Adipose tissue (tissue), 3 donors: Measurements from ENCODE around the gene APOE. TPM values are rescaled to one million over a fixed set of nuclear protein-coding genes. Genes with fewer than 3 reads are reported as not detected.

ENCODE experiments used
- H3K27ac ChIP-seq: one replicate; pipeline ENCODE4 v1.5.1; 2013; ENCODE audit warnings: low read depth, low read length
- WGBS, 3 donors: extraction: QIAGEN DNeasy Blood & Tissue Kit; methylation state at CpG; one replicate each; pipeline ENCODE4 v1.1.7; 2013; 5-methylcytosine and 5-hydroxymethylcytosine counted together
- polyA plus RNA-seq, 3 donors: library from polyadenylated mRNA; stranded (reverse); fragments of 200-250 nt; gene quantifications; one replicate each; pipeline ENCODE4 v1.2.3, GENCODE V29; 2013
- donor health status: healthy with polysubstance abuse.
- donor health status: Bipolar disorder and iron deficiency.
- donor health status: healthy.

Gene APOE
- polyA plus RNA-seq, 3 donors: 118 to 1,060 (median 448) TPM

- H3K27ac ChIP-seq: no peak overlapping the region
- WGBS, 3 donors: 58 to 94% (median 70%) methylated on average over 4 to 5 of the region's 5 CpGs
Observed at GRCh38 chr19:44939668-44940067, 34.1 kb downstream of the APOE start.

DNA sequence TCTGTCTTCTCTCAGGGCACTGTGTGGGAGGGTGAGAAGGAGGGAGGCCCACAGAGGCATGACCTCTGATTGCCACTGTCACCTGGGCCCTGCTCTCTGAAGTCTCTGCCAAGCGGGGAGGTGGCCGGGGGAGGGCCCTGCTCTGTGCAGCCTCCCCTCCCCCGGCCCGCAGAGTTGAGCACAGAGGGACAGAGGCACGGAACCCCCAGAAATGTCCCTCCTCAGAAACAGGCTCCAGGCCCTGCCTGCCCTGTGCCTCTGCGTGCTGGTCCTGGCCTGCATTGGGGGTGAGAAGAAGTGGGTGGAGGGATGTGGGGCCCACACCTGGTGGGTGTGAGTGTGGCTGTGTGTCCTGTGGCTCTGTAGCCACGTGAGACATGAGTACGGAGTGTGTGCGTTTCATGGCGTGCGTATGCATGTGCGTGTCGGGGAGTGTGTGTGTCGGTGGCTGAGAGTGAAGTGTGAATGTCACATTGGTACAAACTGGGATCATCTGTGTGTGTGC is 36.5 kb downstream of the APOE start, which contains the start of gene APOC4:
APOC4 (plus strand) TSS at position 171 of the 505 bp plus-strand sequence; CDS start at position 212, 41 bp downstream.
- WGBS, 3 donors: 86 to 91% (median 89%) methylated on average over 14 of the region's 14 CpGs
- no peak within 1 kb of the TSS for H3K27ac ChIP-seq

DNA sequence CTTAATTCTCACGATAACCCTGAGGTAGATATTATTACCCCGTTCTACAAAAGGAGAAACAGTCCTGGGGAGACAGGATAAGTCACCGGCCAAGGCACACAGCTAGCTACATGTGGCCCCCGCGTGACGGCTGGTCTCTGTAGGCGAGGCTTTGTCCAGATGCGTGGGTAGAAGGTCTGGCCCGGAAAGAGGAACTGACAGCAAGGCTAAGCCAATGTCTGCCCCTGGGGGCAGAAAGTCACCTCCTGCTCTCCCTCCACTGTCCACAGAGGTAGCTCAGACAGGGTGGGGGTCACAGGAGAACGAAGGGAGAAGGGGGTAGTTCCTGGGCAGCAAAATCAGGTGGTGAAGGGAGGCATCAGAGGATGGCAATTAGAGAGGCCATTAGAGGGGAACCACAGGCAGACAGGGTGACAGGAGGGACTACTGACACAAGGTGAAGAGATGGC is 38.2 kb downstream of the APOE start:
- no peak overlapping the region for H3K27ac ChIP-seq
- 31 to 68% (median 40%) methylated on average over 10 of the region's 10 CpGs for WGBS, 3 donors

DNA sequence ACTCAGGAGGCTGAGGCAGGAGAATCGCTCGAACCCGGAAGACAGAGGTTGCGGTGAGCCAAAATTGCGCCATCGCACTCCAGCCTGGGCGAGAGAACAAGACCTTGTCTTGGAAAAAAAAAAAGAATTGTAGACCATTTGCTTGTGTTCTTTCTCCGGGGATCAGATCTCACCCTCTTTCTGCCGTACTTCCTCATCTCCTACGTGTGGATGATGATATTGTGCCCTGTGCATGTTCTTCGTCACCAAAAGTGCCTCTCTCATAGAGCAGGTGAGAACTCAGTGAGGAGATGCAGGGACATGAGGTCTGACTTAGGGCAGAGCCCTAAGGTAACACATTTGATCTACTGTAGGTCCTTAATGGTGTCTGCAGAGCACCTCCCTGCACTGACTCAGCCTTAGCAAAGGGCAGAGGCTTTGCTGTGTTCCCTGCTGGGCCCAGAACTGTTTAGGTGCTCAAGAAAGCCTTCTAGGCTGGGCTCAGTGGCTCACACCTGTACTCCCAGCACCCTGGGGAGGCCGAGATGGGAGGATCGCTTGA is 41.5 kb downstream of the APOE start:
- 73 to 93% (median 82%) methylated on average over 13 of the region's 13 CpGs for WGBS, 3 donors
- H3K27ac ChIP-seq: no peak overlapping the region

DNA sequence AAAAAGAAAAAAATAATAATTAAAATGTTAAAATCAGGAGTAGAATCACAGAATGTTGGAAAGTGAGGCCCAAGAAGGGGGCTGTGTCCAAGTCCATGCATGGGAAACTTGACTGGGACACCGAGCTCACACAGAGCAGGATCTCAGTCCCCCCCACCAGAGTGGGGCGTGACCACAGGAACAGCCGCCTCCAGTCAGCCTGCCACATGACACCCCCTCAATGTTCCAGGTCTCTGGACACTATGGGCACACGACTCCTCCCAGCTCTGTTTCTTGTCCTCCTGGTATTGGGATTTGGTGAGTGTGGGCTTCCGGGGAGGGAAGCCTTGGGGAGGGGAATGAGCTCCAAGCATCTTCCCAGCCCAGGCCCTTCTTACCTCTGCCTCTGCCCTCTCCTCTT is 42.6 kb downstream of the APOE start:
- no peak overlapping the region for H3K27ac ChIP-seq
- WGBS, 3 donors: 78 to 88% (median 83%) methylated on average over 5 of the region's 5 CpGs

GRCh38 chr19:44948763-44949374 is 43.3 kb downstream of the APOE start:
- WGBS, 3 donors: 86 to 92% (median 90%) methylated on average over 4 to 5 of the region's 5 CpGs
- no peak overlapping the region for H3K27ac ChIP-seq

DNA sequence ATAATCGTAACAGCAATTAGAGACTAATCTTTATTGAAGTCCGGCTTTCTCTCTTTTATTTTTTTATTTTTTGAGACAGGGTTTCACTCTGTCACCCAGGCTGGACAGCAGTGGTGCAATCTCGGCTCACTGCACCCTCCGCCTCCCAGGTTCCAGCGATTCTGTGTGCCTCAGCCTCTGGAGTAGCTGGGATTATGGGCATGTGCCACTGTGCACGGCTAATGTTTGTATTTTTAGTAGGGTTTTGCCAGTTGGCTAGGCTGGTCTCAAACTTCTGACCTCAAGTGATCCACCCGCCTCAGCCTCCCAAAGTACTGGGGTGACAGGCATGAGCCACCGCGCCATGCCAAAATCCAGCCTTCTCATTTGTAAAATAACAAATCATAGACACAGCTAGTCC is 44.0 kb downstream of the APOE start:
- H3K27ac ChIP-seq: no peak overlapping the region
- 69 to 88% (median 87%) methylated on average over 9 of the region's 9 CpGs for WGBS, 3 donors

- no peak overlapping the region for H3K27ac ChIP-seq
- 31 to 61% (median 52%) methylated on average over 13 of the region's 13 CpGs for WGBS, 3 donors
Observed at GRCh38 chr19:44951179-44952159, 45.9 kb downstream of the APOE start.

- H3K27ac ChIP-seq: no peak overlapping the region
- WGBS, 3 donors: 19 to 36% (median 28%) methylated on average over 13 of the region's 13 CpGs
Observed at GRCh38 chr19:44954278-44954648, 48.7 kb downstream of the APOE start.

DNA sequence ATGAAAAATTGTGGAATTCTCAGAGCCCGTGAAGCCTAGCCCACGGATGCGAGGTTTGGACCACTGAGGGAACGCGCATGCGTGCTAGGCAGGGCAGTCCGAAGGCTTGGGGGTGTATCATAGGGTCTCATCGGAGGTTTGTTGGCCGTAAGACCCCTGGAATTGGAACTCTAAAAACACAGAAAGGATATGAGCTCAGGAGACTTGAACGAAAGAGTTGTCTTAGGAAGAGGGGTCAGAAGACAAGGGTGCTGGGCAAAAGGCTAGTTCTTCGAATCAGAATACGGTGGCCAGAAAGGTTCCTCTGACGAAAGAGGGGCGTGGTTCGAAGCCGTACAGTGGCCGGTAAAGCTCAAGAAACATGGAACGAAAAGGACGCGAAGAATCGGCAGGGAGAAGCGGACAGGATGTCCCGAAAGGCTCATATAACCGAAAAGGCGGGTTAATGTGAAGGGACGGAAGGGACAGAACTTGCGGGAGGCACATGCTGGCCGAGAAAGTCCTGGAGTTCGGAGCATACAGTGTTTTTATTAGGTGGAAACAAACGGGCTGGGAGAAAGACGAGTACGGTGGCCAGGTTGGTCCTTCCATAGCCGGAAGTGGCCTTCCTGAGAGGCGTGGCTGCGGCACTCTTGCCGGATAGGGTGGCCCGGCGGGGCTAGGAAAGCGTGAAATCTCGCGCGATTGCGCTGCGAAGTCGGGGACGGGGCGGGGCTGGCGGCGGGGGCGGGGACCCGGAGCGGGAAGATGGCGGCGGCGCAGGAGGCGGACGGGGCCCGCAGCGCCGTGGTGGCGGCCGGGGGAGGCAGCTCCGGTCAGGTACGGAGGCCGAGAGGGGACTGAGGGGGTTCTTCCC is 49.3 kb downstream of the APOE start, which contains the start of gene CLPTM1:
CLPTM1 (plus strand) TSS at position 732 of the 856 bp plus-strand sequence; CDS start at position 748, 16 bp downstream.
- H3K27ac ChIP-seq: peak within 1 kb of the TSS; percentile 89
- 0 to 1% (median 1%) methylated on average over 59 to 65 of the region's 65 CpGs for WGBS, 3 donors

DNA sequence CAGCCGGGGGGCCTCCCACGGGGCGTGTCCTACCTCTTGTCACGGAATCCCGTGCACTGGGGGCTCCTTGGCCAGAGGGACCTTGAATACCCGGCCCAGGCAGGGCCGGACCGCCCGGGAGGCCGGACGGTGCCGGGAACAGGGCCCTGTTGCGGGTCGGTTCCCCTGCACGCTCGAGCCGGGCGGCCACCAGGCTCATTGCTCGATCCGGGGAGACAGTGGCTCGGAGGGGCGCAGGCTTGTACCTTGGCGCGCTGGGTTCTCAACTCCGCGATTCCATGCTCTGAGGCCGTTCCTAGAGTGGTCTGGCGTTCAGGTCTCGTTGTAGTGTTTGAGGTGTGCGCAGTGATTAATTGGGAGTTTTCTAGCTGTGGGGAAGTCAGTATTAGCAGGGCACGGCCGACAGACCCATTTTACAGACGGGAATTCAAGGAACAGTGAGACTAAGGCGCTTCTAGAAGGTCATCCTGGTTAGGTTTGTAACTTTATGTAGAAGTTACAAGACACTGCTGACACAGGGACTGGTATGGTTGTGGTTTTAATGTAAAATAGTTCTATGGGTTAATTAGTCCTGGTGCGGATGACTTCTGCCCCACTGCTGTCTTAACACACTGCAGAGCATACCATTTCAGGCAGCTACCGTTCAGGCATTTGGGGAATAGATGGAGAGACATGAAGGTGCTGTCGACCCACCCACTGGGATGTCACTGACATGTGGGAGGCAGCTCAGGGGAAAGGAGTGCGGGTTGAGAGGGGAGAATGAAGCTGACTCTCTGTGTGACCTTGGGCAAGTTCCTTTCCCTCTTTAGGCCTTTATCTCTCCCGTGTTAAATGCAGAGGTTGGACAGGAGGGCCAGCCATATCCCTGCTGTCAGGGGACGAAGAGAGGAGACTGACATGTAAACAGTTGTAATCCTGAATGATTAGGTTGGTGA is 50.2 kb downstream of the APOE start:
- H3K27ac ChIP-seq: no peak overlapping the region
- 2 to 4% (median 3%) methylated on average over 39 to 40 of the region's 40 CpGs for WGBS, 3 donors

- no peak overlapping the region for H3K27ac ChIP-seq
- 61 to 80% (median 78%) methylated on average over 7 of the region's 7 CpGs for WGBS, 3 donors
Observed at GRCh38 chr19:44957526-44957925, 51.9 kb downstream of the APOE start.

- WGBS, 3 donors: 75 to 80% (median 79%) methylated on average over 8 to 9 of the region's 9 CpGs
- no peak overlapping the region for H3K27ac ChIP-seq
Observed at GRCh38 chr19:44958090-44958489, 52.5 kb downstream of the APOE start.
